Vagina (tissue), 2 donors: Measurements from ENCODE around the gene PPT2.

Experiments used
- CTCF ChIP-seq, 3 experiments: fragments of 450-650 bp in 2 of 3; fragments of 200-600 bp in 1 of 3; sonication (generic) in 1 of 3; IDR thresholded peaks; one replicate each; pipeline ENCODE4 v1.5.1; 2017 to 2019; ENCODE audit warnings: antibody characterized with exemption in 3 of 3, mild to moderate bottlenecking in 2 of 3, moderate library complexity in 2 of 3
- POLR2A ChIP-seq, 2 donors: fragments of 450-650 bp; IDR thresholded peaks; one replicate each; pipeline ENCODE4 v1.6.1; 2017; ENCODE audit warnings: antibody characterized with exemption in 2 of 2, mild to moderate bottlenecking in 2 of 2, moderate library complexity in 2 of 2
- POLR2AphosphoS5 ChIP-seq, 2 donors: sonication (generic); formaldehyde crosslinking; IDR thresholded peaks; one replicate each; pipeline ENCODE4 v1.9.0; 2017; ENCODE audit warnings: antibody characterized with exemption in 2 of 2, mild to moderate bottlenecking in 2 of 2, low read depth in 1 of 2; ENCODE audit not compliant: insufficient read depth in 1 of 2

GRCh38 chr6:32154514-32155161, 697 bp downstream of the PPT2 start:
- peak in 1 of 2 donors; percentile 9 for TF ChIP-seq POLR2AphosphoS5 (IDR thresholded peaks at IDR 0.05; ENCODE audit: insufficient read depth in 1 of 2, low read depth in 1 of 2)
- peak; percentile 35 to 58 (median 49) for TF ChIP-seq CTCF (IDR thresholded peaks at IDR 0.05)
- no peak for TF ChIP-seq POLR2A (IDR thresholded peaks at IDR 0.05)
